Measurements from ENCODE around the gene PAQR9.

- no peak for TF ChIP-seq GABPA (tag; conservative IDR thresholded peaks at IDR 0.05; ENCODE audit: low read depth)
- no peak for TF ChIP-seq REST (IDR thresholded peaks at IDR 0.05; ENCODE audit: borderline replicate concordance)
- no peak for TF ChIP-seq REST (CRISPR knock-in tag; IDR thresholded peaks at IDR 0.05; ENCODE audit: low read depth)
- TF ChIP-seq MAX (CRISPR knock-in tag; IDR thresholded peaks at IDR 0.05): no peak
- no peak for TF ChIP-seq JUND (IDR thresholded peaks at IDR 0.05; ENCODE audit: borderline replicate concordance, low read depth, low read length)
- TF ChIP-seq JUND (tag; IDR thresholded peaks at IDR 0.05; ENCODE audit: borderline replicate concordance, low read depth, low read length): no peak
- TF ChIP-seq TCF15 (CRISPR knock-in tag; IDR thresholded peaks at IDR 0.05): no peak
- TF ChIP-seq ZZZ3 (IDR thresholded peaks at IDR 0.05): no peak
- TF ChIP-seq MCM3 (IDR thresholded peaks at IDR 0.05): no peak
- TF ChIP-seq NCOA1 (IDR thresholded peaks at IDR 0.05; ENCODE audit: low read depth): no peak
- TF ChIP-seq ZNF57 (CRISPR knock-in tag; IDR thresholded peaks at IDR 0.05): no peak
- TF ChIP-seq SP2 (IDR thresholded peaks at IDR 0.05; ENCODE audit: extremely low read depth, low read depth, low read length, poor library complexity, severe bottlenecking): no peak
- TF ChIP-seq CTCF (IDR thresholded peaks at IDR 0.05 in 2 of 3, conservative IDR thresholded peaks at IDR 0.05 in 1 of 3; ENCODE audit: insufficient read depth in 2 of 3, low read depth in 1 of 3, low read length in 3 of 3): no peak
- no peak for TF ChIP-seq HDAC2 (IDR thresholded peaks at IDR 0.05)
Observed at GRCh38 chr3:142987707-142988106, 24.2 kb upstream of the PAQR9 start.

Measured in K562 (cell line).